ENCODE measurements around the gene NDUFV1. TPM values are rescaled to one million over a fixed set of nuclear protein-coding genes. Genes with fewer than 3 reads are reported as not detected.
A peak's percentile ranks its signal among the peaks of the same experiment; 100 is the strongest.

Gene NDUFV1
- total RNA-seq, 3 donors from 2014 or later: 159 to 222 (median 186) TPM

GRCh38 chr11:67640021-67640757 is 33.5 kb downstream of the NDUFV1 start:
- H3K9me3 ChIP-seq: no peaks in the 10 kb centered on the region
- intact Hi-C loops (cut with DNase I; ENCODE audit: low total_unique reads): no loop called here
- H3K27ac ChIP-seq: no peak overlapping the region
- no peaks in the 10 kb centered on the region for H3K4me1 ChIP-seq
- H3K27me3 ChIP-seq: peaks cover 0 to 25% of the 10 kb centered on the region in 2 donors
- peak; percentile 68 to 79 for DNase-seq (ENCODE audit: low spot score in 2 of 2)
- H3K4me3 ChIP-seq: no peak overlapping the region
- H3K36me3 ChIP-seq: no peaks in the 10 kb centered on the region
- TF ChIP-seq POLR2AphosphoS5 (IDR thresholded peaks at IDR 0.05) (no peak), POLR2A (IDR thresholded peaks at IDR 0.05) (no peak), CTCF (IDR thresholded peaks at IDR 0.05) (peak; percentile 50 to 72 (median 63))

GRCh38 chr11:67640758-67641337 is 34.1 kb downstream of the NDUFV1 start:
- H3K27ac ChIP-seq: no peak overlapping the region
- peaks cover 0 to 25% of the 10 kb centered on the region in 2 donors for H3K27me3 ChIP-seq
- no peaks in the 10 kb centered on the region for H3K9me3 ChIP-seq
- no peak overlapping the region for H3K4me3 ChIP-seq
- no peak for DNase-seq (ENCODE audit: low spot score in 2 of 2)
- no peaks in the 10 kb centered on the region for H3K4me1 ChIP-seq
- H3K36me3 ChIP-seq: no peaks in the 10 kb centered on the region
- intact Hi-C loops (cut with DNase I; ENCODE audit: low total_unique reads): no loop called here
- TF ChIP-seq POLR2AphosphoS5 (IDR thresholded peaks at IDR 0.05): no peak

- TF ChIP-seq POLR2A (IDR thresholded peaks at IDR 0.05): no peak
- no peak for TF ChIP-seq CTCF (IDR thresholded peaks at IDR 0.05)
- TF ChIP-seq POLR2AphosphoS5 (IDR thresholded peaks at IDR 0.05): no peak
- intact Hi-C loops (cut with DNase I; ENCODE audit: low total_unique reads): no loop called here
- DNase-seq (ENCODE audit: low spot score in 2 of 2): no peak
- Histone ChIP-seq H3K27ac (no peak overlapping the region), H3K4me1 (no peaks in the 10 kb centered on the region), H3K9me3 (no peaks in the 10 kb centered on the region), H3K27me3 (peaks cover 0 to 25% of the 10 kb centered on the region in 2 donors), H3K4me3 (no peak overlapping the region), H3K36me3 (no peaks in the 10 kb centered on the region)
These were observed 34.8 kb downstream of the NDUFV1 start for GRCh38 chr11:67641338-67642172.

GRCh38 chr11:67642173-67643120 is 35.7 kb downstream of the NDUFV1 start:
- no peak for DNase-seq (ENCODE audit: low spot score in 2 of 2)
- TF ChIP-seq POLR2AphosphoS5 (IDR thresholded peaks at IDR 0.05) (no peak), CTCF (IDR thresholded peaks at IDR 0.05) (no peak), POLR2A (IDR thresholded peaks at IDR 0.05) (no peak)
- peaks cover 0 to 25% of the 10 kb centered on the region in 2 donors for H3K27me3 ChIP-seq

GRCh38 chr11:67644042-67644441 is 37.3 kb downstream of the NDUFV1 start:
- H3K27me3 ChIP-seq: peaks cover 0 to 23% of the 10 kb centered on the region in 2 donors
- intact Hi-C loops (cut with DNase I; ENCODE audit: low total_unique reads): no loop called here

More at GRCh38 chr11:67642173-67643120, 35.7 kb downstream of the NDUFV1 start:
- H3K27ac ChIP-seq: no peak overlapping the region
- intact Hi-C loops (cut with DNase I; ENCODE audit: low total_unique reads): no loop called here
- H3K4me3 ChIP-seq: no peak overlapping the region
- no peaks in the 10 kb centered on the region for H3K36me3 ChIP-seq
- H3K9me3 ChIP-seq: no peaks in the 10 kb centered on the region
- no peaks in the 10 kb centered on the region for H3K4me1 ChIP-seq

More at GRCh38 chr11:67644042-67644441, 37.3 kb downstream of the NDUFV1 start:
- no peaks in the 10 kb centered on the region for H3K9me3 ChIP-seq
- H3K36me3 ChIP-seq: no peaks in the 10 kb centered on the region
- TF ChIP-seq POLR2AphosphoS5 (IDR thresholded peaks at IDR 0.05) (no peak), POLR2A (IDR thresholded peaks at IDR 0.05) (no peak), CTCF (IDR thresholded peaks at IDR 0.05) (peak in 1 of 3 donors; percentile 12)
- H3K4me3 ChIP-seq: no peak overlapping the region
- H3K4me1 ChIP-seq: no peaks in the 10 kb centered on the region
- H3K27ac ChIP-seq: no peak overlapping the region
- DNase-seq (ENCODE audit: low spot score in 2 of 2): no peak

Data from breast epithelium (tissue), 4 donors.